OCI-LY3 (cell line): ENCODE results near the gene IFNG.

Source experiments
- H2AFZ ChIP-seq: fragments of 200-600, 300-600 bp; shearing (Covaris generic); 2 replicates; pipeline ENCODE4 v1.6.0; 2014; ENCODE audit warnings: antibody characterized with exemption, low read depth, low read length
- H3K27ac ChIP-seq: fragments of 200-600, 300-600 bp; sonication (generic); 2 replicates; pipeline ENCODE4 v1.5.1; 2014; ENCODE audit warnings: mild to moderate bottlenecking, low read length, moderate library complexity, mixed read lengths
- H3K27me3 ChIP-seq: fragments of 200-600, 300-600 bp; sonication (generic); 2 replicates; pipeline ENCODE4 v1.6.1; 2014; ENCODE audit warnings: low read depth, low read length, mixed read lengths
- H3K36me3 ChIP-seq: fragments of 200-600, 300-600 bp; sonication (generic); replicated peaks from 2 replicates; pipeline ENCODE3; 2014; ENCODE audit warnings: low read depth, low read length, mixed read lengths
- H3K4me1 ChIP-seq: fragments of 300-600, 200-600 bp; sonication (generic); 2 replicates; pipeline ENCODE4 v1.6.1; 2014; ENCODE audit warnings: low read length, mixed read lengths
- H3K4me2 ChIP-seq: fragments of 200-600, 300-600 bp; sonication (generic); 2 replicates; pipeline ENCODE4 v1.6.1; 2014; ENCODE audit warnings: low read length, mixed read lengths
- H3K4me3 ChIP-seq: fragments of 300-600, 200-600 bp; sonication (generic); 2 replicates; pipeline ENCODE4 v1.5.1; 2014; ENCODE audit warnings: antibody characterized with exemption, mild to moderate bottlenecking, low read length, moderate library complexity
- H3K79me2 ChIP-seq: fragments of 300-600, 200-600 bp; shearing (Covaris generic); 2 replicates; pipeline ENCODE4 v1.6.1; 2014; ENCODE audit warnings: mild to moderate bottlenecking, low read length, mixed read lengths
- H3K9ac ChIP-seq: fragments of 300-600, 200-600 bp; shearing (Covaris generic); 2 replicates; pipeline ENCODE4 v1.6.0; 2014; ENCODE audit warnings: mild to moderate bottlenecking, low read length, moderate library complexity
- H3K9me3 ChIP-seq: fragments of 200-600, 300-600 bp; shearing (Covaris generic); 2 replicates; pipeline ENCODE4 v1.6.1; 2014; ENCODE audit warnings: low read length, mixed read lengths; ENCODE audit not compliant: insufficient read depth
- H4K20me1 ChIP-seq: fragments of 200-600, 300-600 bp; sonication (generic); 2 replicates; pipeline ENCODE4 v1.6.1; 2016; ENCODE audit warnings: low read length, mixed read lengths; ENCODE audit not compliant: insufficient read depth
- EZH2phosphoT487 ChIP-seq: fragments of 200-600 bp; shearing (Covaris generic); IDR thresholded peaks from 2 replicates; pipeline ENCODE4 v1.6.1; 2018; ENCODE audit warnings: antibody characterized with exemption, mixed run types, low read depth
- TF ChIP-seq, protein P1 (sequence below): fragments of 200-600, 300-600 bp; sonication (generic); IDR thresholded peaks from 2 replicates; pipeline ENCODE4 v1.5.1; 2014; ENCODE audit warnings: antibody characterized with exemption, low read length, low read depth

IFNG gene

DNA sequence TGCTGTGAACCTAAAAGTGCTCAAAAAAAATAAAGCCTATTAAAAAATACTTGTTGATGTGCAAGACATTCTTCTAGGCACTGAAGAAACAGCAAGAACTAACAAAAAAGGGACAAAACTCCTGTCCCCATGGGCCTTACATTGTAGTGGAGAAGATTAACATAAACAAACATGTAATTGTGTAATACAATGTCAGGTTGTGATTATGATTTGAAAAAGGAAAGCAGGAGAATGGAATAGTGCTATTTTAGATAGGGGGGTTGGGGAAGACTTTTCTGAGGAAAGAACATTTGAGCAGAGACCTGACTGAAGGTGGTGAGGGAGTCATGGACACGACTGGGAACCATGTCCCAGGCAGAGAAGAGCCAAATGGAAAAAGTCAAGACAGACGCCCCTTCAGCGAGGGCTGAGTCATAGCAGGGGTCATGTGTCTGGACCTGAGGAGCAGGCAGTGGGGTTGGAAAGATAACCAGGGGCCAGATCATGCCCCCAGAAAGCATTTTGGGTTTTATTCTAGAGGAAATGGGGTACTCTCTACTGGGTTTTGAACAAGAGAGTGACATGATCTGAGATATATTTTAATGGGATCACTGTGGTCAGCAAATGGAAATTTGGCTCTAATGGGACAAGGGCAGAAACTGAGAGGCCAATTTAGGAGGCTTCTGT is 19.4 kb upstream of the IFNG start:
- Histone ChIP-seq H3K36me3 (no peaks in the 10 kb centered on the region), H3K9me3 (no peaks in the 10 kb centered on the region), H3K4me3 (no peak overlapping the region), H3K9ac (no peak overlapping the region), H3K27me3 (0 out of 2 replicates have a peak, but pooled peaks cover 8% of the 10 kb centered on the region), H4K20me1 (no peaks in the 10 kb centered on the region), H3K4me1 (peaks cover 4% of the 10 kb centered on the region; the same call in 1 of the 2 replicates), H3K79me2 (no peaks in the 10 kb centered on the region), H2AFZ (no peak overlapping the region), H3K27ac (no peak overlapping the region), H3K4me2 (no peak overlapping the region)
- TF ChIP-seq EZH2phosphoT487 = no peak
- TF ChIP-seq, protein P1, sequence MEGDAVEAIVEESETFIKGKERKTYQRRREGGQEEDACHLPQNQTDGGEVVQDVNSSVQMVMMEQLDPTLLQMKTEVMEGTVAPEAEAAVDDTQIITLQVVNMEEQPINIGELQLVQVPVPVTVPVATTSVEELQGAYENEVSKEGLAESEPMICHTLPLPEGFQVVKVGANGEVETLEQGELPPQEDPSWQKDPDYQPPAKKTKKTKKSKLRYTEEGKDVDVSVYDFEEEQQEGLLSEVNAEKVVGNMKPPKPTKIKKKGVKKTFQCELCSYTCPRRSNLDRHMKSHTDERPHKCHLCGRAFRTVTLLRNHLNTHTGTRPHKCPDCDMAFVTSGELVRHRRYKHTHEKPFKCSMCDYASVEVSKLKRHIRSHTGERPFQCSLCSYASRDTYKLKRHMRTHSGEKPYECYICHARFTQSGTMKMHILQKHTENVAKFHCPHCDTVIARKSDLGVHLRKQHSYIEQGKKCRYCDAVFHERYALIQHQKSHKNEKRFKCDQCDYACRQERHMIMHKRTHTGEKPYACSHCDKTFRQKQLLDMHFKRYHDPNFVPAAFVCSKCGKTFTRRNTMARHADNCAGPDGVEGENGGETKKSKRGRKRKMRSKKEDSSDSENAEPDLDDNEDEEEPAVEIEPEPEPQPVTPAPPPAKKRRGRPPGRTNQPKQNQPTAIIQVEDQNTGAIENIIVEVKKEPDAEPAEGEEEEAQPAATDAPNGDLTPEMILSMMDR = no peak

DNA sequence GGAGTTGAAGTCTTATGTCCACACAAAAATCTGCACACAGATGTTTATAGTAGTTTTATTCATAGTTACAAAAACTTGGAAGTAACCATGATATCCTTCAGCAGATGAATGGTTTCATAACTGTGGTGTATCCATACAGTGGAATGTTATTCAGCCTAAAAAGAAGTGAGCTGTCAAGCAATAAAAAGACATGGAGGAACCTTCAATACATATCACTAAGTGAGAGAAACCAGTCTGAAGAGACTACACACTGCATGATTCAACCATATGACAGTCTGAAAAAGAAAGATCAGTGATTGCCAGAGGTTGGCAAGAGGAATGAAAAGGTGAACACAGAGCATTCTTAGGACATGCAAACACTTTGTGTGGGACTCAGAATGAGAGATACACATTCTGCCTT is 18.6 kb upstream of the IFNG start:
- Histone ChIP-seq H2AFZ (no peak overlapping the region), H3K79me2 (no peaks in the 10 kb centered on the region), H3K4me2 (no peak overlapping the region), H3K36me3 (no peaks in the 10 kb centered on the region), H3K4me3 (no peak overlapping the region), H3K27ac (no peak overlapping the region), H3K9ac (no peak overlapping the region), H3K27me3 (0 out of 2 replicates have a peak, but pooled peaks cover 8% of the 10 kb centered on the region), H3K9me3 (no peaks in the 10 kb centered on the region), H3K4me1 (peaks cover 4% of the 10 kb centered on the region; the same call in 1 of the 2 replicates), H4K20me1 (no peaks in the 10 kb centered on the region)
- TF ChIP-seq, protein P1 = no peak
- TF ChIP-seq EZH2phosphoT487 = no peak

DNA sequence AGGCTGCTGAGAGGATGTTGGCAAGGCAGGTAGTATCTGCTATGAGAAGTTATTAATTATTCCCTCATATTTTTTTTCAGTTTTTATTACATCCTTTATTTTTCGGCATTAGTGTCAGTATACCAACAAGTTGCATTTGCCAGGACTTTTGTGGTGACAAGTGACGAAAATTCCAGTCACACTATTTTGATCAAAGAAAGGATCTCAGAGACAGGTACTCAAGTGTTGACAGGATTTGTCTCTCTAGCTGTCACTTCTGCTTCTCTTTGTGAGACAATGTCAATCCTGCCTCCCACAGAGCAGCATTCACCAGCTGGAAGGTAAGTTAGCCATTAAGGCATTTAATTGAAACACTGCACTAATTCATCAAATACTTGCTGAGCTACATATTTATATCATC is 18.0 kb upstream of the IFNG start:
- H3K9ac ChIP-seq = no peak overlapping the region
- no peaks in the 10 kb centered on the region for H3K79me2 ChIP-seq
- H3K4me2 ChIP-seq = no peak overlapping the region
- no peaks in the 10 kb centered on the region for H4K20me1 ChIP-seq
- 0 out of 2 replicates have a peak, but pooled peaks cover 8% of the 10 kb centered on the region for H3K27me3 ChIP-seq
- TF ChIP-seq, protein P1 = no peak
- TF ChIP-seq EZH2phosphoT487 = no peak
- H3K27ac ChIP-seq = no peak overlapping the region
- H3K4me3 ChIP-seq = no peak overlapping the region
- H2AFZ ChIP-seq = no peak overlapping the region
- peaks cover 4% of the 10 kb centered on the region; the same call in 1 of the 2 replicates for H3K4me1 ChIP-seq
- H3K36me3 ChIP-seq = no peaks in the 10 kb centered on the region
- H3K9me3 ChIP-seq = no peaks in the 10 kb centered on the region

DNA sequence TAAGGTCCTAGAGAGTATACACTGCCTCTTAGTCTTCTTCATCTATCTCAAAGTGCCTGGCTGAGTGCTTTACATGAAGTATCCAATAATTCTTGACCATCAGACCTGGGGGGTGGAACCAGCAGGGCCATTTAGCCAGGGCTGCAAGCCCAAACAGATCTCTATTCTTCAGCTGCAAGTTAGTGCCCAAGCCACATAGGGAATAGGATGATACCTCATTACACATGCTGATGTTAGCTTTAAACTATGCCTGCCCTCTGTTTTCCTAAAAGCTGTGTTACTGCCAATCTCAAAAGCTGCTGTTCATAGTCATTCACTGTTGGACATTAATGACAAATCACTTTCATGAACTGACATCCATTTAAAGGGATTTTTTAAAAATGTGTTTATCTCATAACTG is 16.7 kb upstream of the IFNG start:
- H3K4me2 ChIP-seq = no peak overlapping the region
- 0 out of 2 replicates have a peak, but pooled peaks cover 8% of the 10 kb centered on the region for H3K27me3 ChIP-seq
- H3K4me1 ChIP-seq = peaks cover 4% of the 10 kb centered on the region; the same call in 1 of the 2 replicates
- H3K27ac ChIP-seq = no peak overlapping the region
- H3K79me2 ChIP-seq = no peaks in the 10 kb centered on the region
- no peak overlapping the region; the same call in 1 of the 2 replicates for H2AFZ ChIP-seq
- H4K20me1 ChIP-seq = no peaks in the 10 kb centered on the region
- H3K9ac ChIP-seq = no peak overlapping the region
- H3K9me3 ChIP-seq = no peaks in the 10 kb centered on the region
- no peak overlapping the region for H3K4me3 ChIP-seq
- H3K36me3 ChIP-seq = no peaks in the 10 kb centered on the region
- TF ChIP-seq, protein P1 = no peak
- TF ChIP-seq EZH2phosphoT487 = no peak
